ENCODE results near the gene ZFYVE28.

The ZFYVE28 gene

GRCh38 chr4:2353222-2354107 is 65.0 kb downstream of the ZFYVE28 start:
- H3K4me3 ChIP-seq (ENCODE audit: low read depth, low read length) = no peak overlapping the region
- no peak overlapping the region for H3K9ac ChIP-seq (ENCODE audit: low read depth, low read length)
- no peaks in the 10 kb centered on the region for H3K36me3 ChIP-seq (ENCODE audit: control insufficient read depth, insufficient read depth, low read length)
- H3K27me3 ChIP-seq (ENCODE audit: control insufficient read depth, insufficient read depth, low read length) = no peaks in the 10 kb centered on the region
- no peak overlapping the region for H3K27ac ChIP-seq (ENCODE audit: low read depth, low read length)
- no peaks in the 10 kb centered on the region for H3K9me3 ChIP-seq (ENCODE audit: control insufficient read depth, insufficient read depth, low read length)
- no peaks in the 10 kb centered on the region for H3K4me1 ChIP-seq (ENCODE audit: control insufficient read depth, insufficient read depth, low read length)

DNA sequence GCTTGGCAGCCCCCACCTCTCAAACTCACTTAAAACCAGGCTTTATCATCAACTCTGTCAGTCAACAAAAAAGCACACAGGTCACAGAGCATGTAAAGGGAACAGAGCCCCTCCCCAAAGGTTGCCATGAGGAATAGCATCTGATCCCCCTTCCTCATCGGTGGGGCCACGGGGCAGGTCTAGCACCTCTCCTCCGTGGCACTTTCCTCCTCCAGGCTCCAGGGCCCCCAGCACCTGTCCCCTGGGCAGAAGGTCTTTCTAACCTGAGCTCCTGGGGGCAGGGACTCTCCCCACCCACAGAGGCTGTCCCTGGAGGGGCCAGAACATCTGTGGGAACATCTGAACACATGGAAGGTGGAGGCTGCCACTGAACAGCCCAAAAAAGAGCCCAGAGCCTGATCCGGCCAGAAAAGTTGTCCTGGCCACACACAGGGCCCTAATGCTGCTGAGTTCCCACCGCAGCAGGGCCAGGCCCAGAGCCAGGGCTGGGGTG is 65.7 kb downstream of the ZFYVE28 start:
- Histone ChIP-seq H3K4me1 (ENCODE audit: control insufficient read depth, insufficient read depth, low read length) (no peaks in the 10 kb centered on the region), H3K9ac (ENCODE audit: low read depth, low read length) (no peak overlapping the region), H3K4me3 (ENCODE audit: low read depth, low read length) (no peak overlapping the region), H3K36me3 (ENCODE audit: control insufficient read depth, insufficient read depth, low read length) (no peaks in the 10 kb centered on the region), H3K27ac (ENCODE audit: low read depth, low read length) (no peak overlapping the region), H3K27me3 (ENCODE audit: control insufficient read depth, insufficient read depth, low read length) (no peaks in the 10 kb centered on the region), H3K9me3 (ENCODE audit: control insufficient read depth, insufficient read depth, low read length) (no peaks in the 10 kb centered on the region)

GRCh38 chr4:2352171-2352570 is 66.3 kb downstream of the ZFYVE28 start:
- H3K9ac ChIP-seq (ENCODE audit: low read depth, low read length) = no peak overlapping the region
- no peaks in the 10 kb centered on the region for H3K27me3 ChIP-seq (ENCODE audit: control insufficient read depth, insufficient read depth, low read length)
- H3K9me3 ChIP-seq (ENCODE audit: control insufficient read depth, insufficient read depth, low read length) = no peaks in the 10 kb centered on the region
- no peak overlapping the region for H3K27ac ChIP-seq (ENCODE audit: low read depth, low read length)
- no peaks in the 10 kb centered on the region; the same call in 1 of the 2 replicates for H3K4me1 ChIP-seq (ENCODE audit: control insufficient read depth, insufficient read depth, low read length)
- no peak overlapping the region for H3K4me3 ChIP-seq (ENCODE audit: low read depth, low read length)
- no peaks in the 10 kb centered on the region for H3K36me3 ChIP-seq (ENCODE audit: control insufficient read depth, insufficient read depth, low read length)

DNA sequence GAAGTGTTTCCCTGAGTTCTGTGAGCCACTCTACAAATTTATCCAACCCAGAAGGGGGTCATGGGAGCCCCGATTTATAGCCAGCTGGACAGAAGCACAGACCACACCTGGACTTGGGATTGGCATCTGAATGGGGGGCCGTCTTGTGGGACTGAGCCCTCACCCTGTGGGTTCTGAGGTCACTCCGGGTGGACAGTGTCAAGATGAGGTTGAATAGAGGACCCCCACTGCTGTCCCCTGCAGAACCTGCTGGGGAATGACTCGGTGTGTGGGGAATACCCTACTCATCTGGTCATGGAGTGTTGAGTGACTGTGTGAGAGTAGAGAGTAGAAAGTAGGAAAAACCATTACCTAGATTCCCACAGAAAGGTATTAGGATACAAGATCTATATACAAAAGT is 67.5 kb downstream of the ZFYVE28 start:
- Histone ChIP-seq H3K27ac (ENCODE audit: low read depth, low read length) (no peak overlapping the region), H3K9me3 (ENCODE audit: control insufficient read depth, insufficient read depth, low read length) (no peaks in the 10 kb centered on the region), H3K4me3 (ENCODE audit: low read depth, low read length) (no peak overlapping the region), H3K36me3 (ENCODE audit: control insufficient read depth, insufficient read depth, low read length) (no peaks in the 10 kb centered on the region), H3K9ac (ENCODE audit: low read depth, low read length) (no peak overlapping the region), H3K4me1 (ENCODE audit: control insufficient read depth, insufficient read depth, low read length) (no peaks in the 10 kb centered on the region; the same call in 1 of the 2 replicates), H3K27me3 (ENCODE audit: control insufficient read depth, insufficient read depth, low read length) (no peaks in the 10 kb centered on the region)

DNA sequence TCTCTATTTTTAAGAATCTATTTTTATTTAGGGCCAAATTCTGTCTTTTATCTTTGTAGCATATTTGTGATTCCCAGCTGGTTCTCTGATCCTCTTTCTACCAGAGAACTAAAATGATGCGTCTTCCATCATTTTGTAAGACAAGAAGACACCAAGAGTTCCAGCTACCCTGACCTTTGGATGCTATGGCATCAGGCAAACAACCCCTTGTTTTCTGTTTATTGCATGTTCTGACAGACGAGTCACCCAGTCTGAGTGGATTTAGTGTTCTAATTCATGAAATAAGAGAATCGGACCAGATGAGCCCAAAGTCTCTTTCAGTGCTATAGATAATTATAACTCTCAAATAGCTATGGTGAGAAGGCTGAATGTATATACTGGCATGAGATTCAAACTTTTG is 69.7 kb downstream of the ZFYVE28 start:
- no peak overlapping the region for H3K4me3 ChIP-seq (ENCODE audit: low read depth, low read length)
- H3K9me3 ChIP-seq (ENCODE audit: control insufficient read depth, insufficient read depth, low read length) = no peaks in the 10 kb centered on the region
- no peaks in the 10 kb centered on the region; the same call in 1 of the 2 replicates for H3K4me1 ChIP-seq (ENCODE audit: control insufficient read depth, insufficient read depth, low read length)
- H3K36me3 ChIP-seq (ENCODE audit: control insufficient read depth, insufficient read depth, low read length) = no peaks in the 10 kb centered on the region
- no peak overlapping the region for H3K9ac ChIP-seq (ENCODE audit: low read depth, low read length)
- H3K27me3 ChIP-seq (ENCODE audit: control insufficient read depth, insufficient read depth, low read length) = no peaks in the 10 kb centered on the region
- no peak overlapping the region for H3K27ac ChIP-seq (ENCODE audit: low read depth, low read length)

DNA sequence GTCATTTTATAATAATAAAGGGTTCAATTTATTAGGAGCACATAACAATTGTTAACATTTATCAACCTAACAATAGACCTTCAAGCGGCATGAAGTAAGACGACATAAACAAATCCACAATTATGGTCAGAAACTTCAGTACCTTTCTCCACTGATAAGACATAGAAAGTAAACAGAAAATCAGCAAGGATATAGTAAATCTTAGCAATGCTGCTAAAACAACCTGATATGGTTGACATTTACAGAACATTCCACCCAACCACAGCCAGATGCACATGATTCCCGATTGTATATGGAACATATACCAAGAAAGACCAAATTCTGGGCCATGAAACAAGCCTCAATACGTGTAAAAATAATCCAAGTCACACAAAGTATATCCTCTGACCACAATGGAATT is 71.3 kb downstream of the ZFYVE28 start:
- Histone ChIP-seq H3K9me3 (ENCODE audit: control insufficient read depth, insufficient read depth, low read length) (no peaks in the 10 kb centered on the region), H3K27ac (ENCODE audit: low read depth, low read length) (no peak overlapping the region), H3K27me3 (ENCODE audit: control insufficient read depth, insufficient read depth, low read length) (no peaks in the 10 kb centered on the region), H3K4me3 (ENCODE audit: low read depth, low read length) (no peak overlapping the region), H3K36me3 (ENCODE audit: control insufficient read depth, insufficient read depth, low read length) (no peaks in the 10 kb centered on the region), H3K9ac (ENCODE audit: low read depth, low read length) (no peak overlapping the region), H3K4me1 (ENCODE audit: control insufficient read depth, insufficient read depth, low read length) (no peaks in the 10 kb centered on the region; the same call in 1 of the 2 replicates)

DNA sequence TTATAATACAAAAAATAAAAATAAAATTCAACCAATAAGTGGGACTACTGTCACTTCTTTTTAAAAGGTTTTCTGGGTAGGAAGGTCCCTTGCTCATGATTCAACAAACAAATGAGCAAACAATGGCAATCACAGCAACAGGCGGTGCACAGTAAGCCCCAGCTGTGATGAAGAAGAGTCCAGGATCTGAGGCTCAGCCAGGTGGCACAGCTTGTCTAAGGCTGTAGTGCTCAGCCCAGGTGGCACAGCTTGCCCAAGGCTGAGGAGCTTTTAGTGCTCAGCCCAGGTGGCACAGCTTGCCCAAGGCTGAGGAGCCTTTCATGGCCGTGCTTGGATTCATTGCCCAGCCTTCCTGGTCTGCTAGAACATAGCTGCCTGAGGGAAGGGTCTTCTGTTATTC is 75.0 kb downstream of the ZFYVE28 start:
- no peaks in the 10 kb centered on the region for H3K9me3 ChIP-seq (ENCODE audit: control insufficient read depth, insufficient read depth, low read length)
- no peak overlapping the region for H3K4me3 ChIP-seq (ENCODE audit: low read depth, low read length)
- no peak overlapping the region for H3K9ac ChIP-seq (ENCODE audit: low read depth, low read length)
- H3K4me1 ChIP-seq (ENCODE audit: control insufficient read depth, insufficient read depth, low read length) = no peaks in the 10 kb centered on the region; the same call in 1 of the 2 replicates
- H3K36me3 ChIP-seq (ENCODE audit: control insufficient read depth, insufficient read depth, low read length) = no peaks in the 10 kb centered on the region
- H3K27me3 ChIP-seq (ENCODE audit: control insufficient read depth, insufficient read depth, low read length) = no peaks in the 10 kb centered on the region
- H3K27ac ChIP-seq (ENCODE audit: low read depth, low read length) = no peak overlapping the region

- no peaks in the 10 kb centered on the region for H3K27me3 ChIP-seq (ENCODE audit: control insufficient read depth, insufficient read depth, low read length)
- H3K36me3 ChIP-seq (ENCODE audit: control insufficient read depth, insufficient read depth, low read length) = no peaks in the 10 kb centered on the region
- no peak overlapping the region for H3K4me3 ChIP-seq (ENCODE audit: low read depth, low read length)
- no peaks in the 10 kb centered on the region for H3K9me3 ChIP-seq (ENCODE audit: control insufficient read depth, insufficient read depth, low read length)
- H3K4me1 ChIP-seq (ENCODE audit: control insufficient read depth, insufficient read depth, low read length) = no peaks in the 10 kb centered on the region; the same call in 1 of the 2 replicates
- no peak overlapping the region for H3K27ac ChIP-seq (ENCODE audit: low read depth, low read length)
- no peak overlapping the region for H3K9ac ChIP-seq (ENCODE audit: low read depth, low read length)
Observed at GRCh38 chr4:2341911-2342652, 76.4 kb downstream of the ZFYVE28 start.

- no peak overlapping the region for H3K9ac ChIP-seq (ENCODE audit: low read depth, low read length)
- no peaks in the 10 kb centered on the region for H3K27me3 ChIP-seq (ENCODE audit: control insufficient read depth, insufficient read depth, low read length)
- no peak overlapping the region for H3K4me3 ChIP-seq (ENCODE audit: low read depth, low read length)
- H3K9me3 ChIP-seq (ENCODE audit: control insufficient read depth, insufficient read depth, low read length) = no peaks in the 10 kb centered on the region
- no peaks in the 10 kb centered on the region for H3K4me1 ChIP-seq (ENCODE audit: control insufficient read depth, insufficient read depth, low read length)
- H3K27ac ChIP-seq (ENCODE audit: low read depth, low read length) = no peak overlapping the region
- H3K36me3 ChIP-seq (ENCODE audit: control insufficient read depth, insufficient read depth, low read length) = no peaks in the 10 kb centered on the region
Observed at GRCh38 chr4:2341261-2341841, 77.1 kb downstream of the ZFYVE28 start.

DNA sequence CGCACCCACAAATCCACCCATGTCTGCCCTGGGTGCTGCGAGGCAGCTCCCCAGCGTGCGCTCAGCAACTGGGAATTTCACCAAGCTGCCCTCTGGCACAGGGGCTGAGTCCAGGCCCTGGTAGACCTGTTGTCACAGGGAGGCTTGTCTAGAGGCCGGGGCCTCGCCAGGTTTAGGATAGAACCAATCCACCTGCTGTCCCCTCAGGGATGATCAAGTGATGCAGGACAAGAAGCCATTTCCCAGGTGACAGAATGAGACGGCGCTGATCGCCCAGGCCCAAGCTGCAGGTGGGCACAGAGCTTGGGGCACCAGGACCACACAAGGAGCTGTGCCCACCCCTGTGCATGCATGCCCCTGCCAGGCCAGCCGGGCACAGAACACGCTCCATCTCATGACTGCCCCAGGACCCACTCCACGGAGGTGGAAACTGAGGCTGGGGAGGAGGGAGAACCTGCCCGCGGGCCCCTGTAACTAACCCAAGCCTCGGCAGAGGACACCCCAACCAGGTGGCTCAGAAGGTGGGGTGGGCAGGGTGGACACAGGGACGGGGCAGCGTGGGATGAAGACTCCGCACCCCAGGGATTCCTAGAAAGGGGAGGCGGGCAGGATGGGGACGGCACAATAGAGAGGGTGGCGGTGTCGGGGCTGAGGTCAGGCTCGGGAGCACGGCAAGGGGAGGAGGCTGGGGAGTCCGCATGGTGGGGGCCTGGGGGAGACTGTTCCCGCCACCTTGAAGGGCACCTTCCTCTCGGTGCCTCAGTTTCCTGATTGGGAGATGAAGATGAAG is 78.0 kb downstream of the ZFYVE28 start:
- H3K36me3 ChIP-seq (ENCODE audit: control insufficient read depth, insufficient read depth, low read length) = no peaks in the 10 kb centered on the region
- H3K4me1 ChIP-seq (ENCODE audit: control insufficient read depth, insufficient read depth, low read length) = no peaks in the 10 kb centered on the region
- no peak overlapping the region for H3K9ac ChIP-seq (ENCODE audit: low read depth, low read length)
- no peak overlapping the region for H3K4me3 ChIP-seq (ENCODE audit: low read depth, low read length)
- no peaks in the 10 kb centered on the region for H3K27me3 ChIP-seq (ENCODE audit: control insufficient read depth, insufficient read depth, low read length)
- no peak overlapping the region for H3K27ac ChIP-seq (ENCODE audit: low read depth, low read length)
- no peaks in the 10 kb centered on the region for H3K9me3 ChIP-seq (ENCODE audit: control insufficient read depth, insufficient read depth, low read length)
